Measurements from ENCODE around the gene TMEM131.

DNA sequence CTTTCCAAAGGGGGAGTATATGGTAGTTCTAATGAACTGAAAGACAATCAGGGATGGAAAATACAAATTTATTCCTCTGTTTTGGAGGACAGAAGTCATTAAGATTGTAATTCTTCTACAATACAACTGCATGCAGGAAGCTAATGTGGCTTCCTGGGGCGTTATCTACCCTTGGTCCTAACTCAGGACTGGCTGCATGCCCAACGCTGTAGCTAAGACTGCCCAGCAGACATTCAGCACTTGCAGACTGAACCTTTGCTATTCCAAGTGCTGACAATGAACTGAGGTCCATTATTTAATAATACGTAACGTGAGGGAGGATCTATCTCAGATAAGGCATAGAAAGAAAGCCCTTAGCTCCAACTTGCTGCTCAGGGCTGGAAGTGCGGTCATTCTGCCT is 229.2 kb downstream of the TMEM131 start:
- TF ChIP-seq CHD1 (IDR thresholded peaks at IDR 0.05; ENCODE audit: low read depth, low read length) (no peak), SMC3 (IDR thresholded peaks at IDR 0.05; ENCODE audit: borderline replicate concordance, low read length) (no peak)
- TF ChIP-seq, protein P1, sequence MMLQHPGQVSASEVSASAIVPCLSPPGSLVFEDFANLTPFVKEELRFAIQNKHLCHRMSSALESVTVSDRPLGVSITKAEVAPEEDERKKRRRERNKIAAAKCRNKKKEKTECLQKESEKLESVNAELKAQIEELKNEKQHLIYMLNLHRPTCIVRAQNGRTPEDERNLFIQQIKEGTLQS (IDR thresholded peaks at IDR 0.05; ENCODE audit: borderline replicate concordance, extremely low read depth, low read depth, low read length): no peak

Measured in GM12878 (cell line).